MM.1S (cell line): Measurements from ENCODE around the gene JADE2.

Experiments
- DNase-seq: peaks from one replicate; pipeline ENCODE4 v3.0.0-alpha.2; 2015
- H2AFZ ChIP-seq: fragments of 300-600 bp; sonication (generic); 2 replicates; pipeline ENCODE4 v1.6.0; 2016; ENCODE audit warnings: antibody characterized with exemption, low read length
- H3F3A ChIP-seq: fragments of 300-600 bp; sonication (generic); 2 replicates; pipeline ENCODE4 v1.6.1; 2016; ENCODE audit warnings: mild to moderate bottlenecking, antibody characterized with exemption, low read length, moderate library complexity, mixed read lengths; ENCODE audit not compliant: insufficient read depth
- H3K27ac ChIP-seq: fragments of 300-600 bp; sonication (generic); 2 replicates; pipeline ENCODE4 v1.5.1; 2016; ENCODE audit warnings: mild to moderate bottlenecking, low read length
- H3K27me3 ChIP-seq: fragments of 300-600 bp; sonication (generic); replicated peaks from 2 replicates; pipeline ENCODE4 v1.6.0; 2016; ENCODE audit warnings: low read length; ENCODE audit not compliant: insufficient read depth
- H3K36me3 ChIP-seq: fragments of 300-600 bp; sonication (generic); replicated peaks from 2 replicates; pipeline ENCODE4 v1.6.1; 2016; ENCODE audit warnings: mild to moderate bottlenecking, low read length, mixed read lengths; ENCODE audit not compliant: insufficient read depth
- H3K4me1 ChIP-seq: fragments of 300-600 bp; sonication (generic); 2 replicates; pipeline ENCODE4 v1.6.1; 2016; ENCODE audit warnings: low read length, mixed read lengths
- H3K4me2 ChIP-seq: fragments of 300-600 bp; sonication (generic); 2 replicates; pipeline ENCODE4 v1.6.0; 2016; ENCODE audit warnings: low read depth, low read length
- H3K4me3 ChIP-seq: fragments of 300-600 bp; sonication (generic); 2 replicates; pipeline ENCODE4 v1.5.1; 2016; ENCODE audit warnings: low read length, mixed read lengths
- H3K79me2 ChIP-seq: fragments of 300-600 bp; sonication (generic); 2 replicates; pipeline ENCODE4 v1.6.1; 2016; ENCODE audit warnings: mixed run types, low read length, mixed read lengths
- H3K9ac ChIP-seq: fragments of 300-600 bp; sonication (generic); 2 replicates; pipeline ENCODE4 v1.6.1; 2016; ENCODE audit warnings: low read length, mixed read lengths
- H3K9me2 ChIP-seq: fragments of 300-600 bp; sonication (generic); replicated peaks from 2 replicates; pipeline ENCODE4 v1.6.1; 2016; ENCODE audit warnings: mild to moderate bottlenecking, low read length, mixed read lengths; ENCODE audit not compliant: insufficient read depth
- H3K9me3 ChIP-seq: fragments of 300-600 bp; sonication (generic); replicated peaks from 2 replicates; pipeline ENCODE4 v1.6.1; 2016; ENCODE audit warnings: mild to moderate bottlenecking, low read length, mixed read lengths; ENCODE audit not compliant: insufficient read depth
- H4K20me1 ChIP-seq: fragments of 300-600 bp; sonication (generic); 2 replicates; pipeline ENCODE4 v1.6.1; 2016; ENCODE audit warnings: mild to moderate bottlenecking, low read length, moderate library complexity, mixed read lengths; ENCODE audit not compliant: insufficient read depth
- EZH2 ChIP-seq: fragments of 300-600 bp; sonication (generic); optimal IDR thresholded peaks from 2 replicates; pipeline ENCODE3; 2017; ENCODE audit warnings: low read depth, mild to moderate bottlenecking, antibody characterized with exemption, low read length, mixed read lengths
- EZH2phosphoT487 ChIP-seq: fragments of 300-600 bp; sonication (generic); IDR thresholded peaks from 2 replicates; pipeline ENCODE4 v1.6.1; 2018; ENCODE audit warnings: antibody characterized with exemption, low read length
- TF ChIP-seq, protein P1 (sequence below): fragments of 300-600 bp; sonication (generic); IDR thresholded peaks from 2 replicates; pipeline ENCODE4 v1.5.1; 2016; ENCODE audit warnings: antibody characterized with exemption, low read length, mixed read lengths

Gene JADE2

DNA sequence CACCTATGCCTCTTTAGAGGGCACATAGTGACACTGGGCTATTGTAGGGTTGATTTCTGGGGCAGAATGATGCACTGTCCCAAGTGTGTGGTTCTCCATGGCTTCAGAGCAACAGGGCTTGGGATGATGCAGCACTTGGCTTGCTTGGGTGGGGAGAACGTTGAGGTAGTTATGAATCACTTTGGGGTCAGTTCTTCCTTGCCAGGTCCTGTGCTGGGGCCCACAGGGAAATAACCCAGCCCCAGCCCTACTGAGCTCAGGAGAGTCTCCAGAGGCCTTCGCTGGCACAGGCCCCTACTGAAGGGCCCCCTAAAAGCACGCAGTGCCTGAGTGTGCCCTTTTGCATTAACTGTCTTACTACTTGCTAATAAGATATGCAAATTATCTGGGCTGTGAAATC, 24.2 kb downstream of the JADE2 start:
- Histone ChIP-seq H2AFZ (no peak overlapping the region), H3K4me1 (no peaks in the 10 kb centered on the region), H3K9ac (no peak overlapping the region), H4K20me1 (no peaks in the 10 kb centered on the region), H3F3A (no peaks in the 10 kb centered on the region), H3K27me3 (no peaks in the 10 kb centered on the region), H3K79me2 (no peaks in the 10 kb centered on the region), H3K36me3 (no peaks in the 10 kb centered on the region), H3K9me2 (no peaks in the 10 kb centered on the region), H3K4me3 (no peak overlapping the region), H3K27ac (no peak overlapping the region), H3K9me3 (no peaks in the 10 kb centered on the region), H3K4me2 (no peak overlapping the region)
- DNase-seq, result no peak
- no peak for TF ChIP-seq EZH2phosphoT487
- TF ChIP-seq, protein P1, sequence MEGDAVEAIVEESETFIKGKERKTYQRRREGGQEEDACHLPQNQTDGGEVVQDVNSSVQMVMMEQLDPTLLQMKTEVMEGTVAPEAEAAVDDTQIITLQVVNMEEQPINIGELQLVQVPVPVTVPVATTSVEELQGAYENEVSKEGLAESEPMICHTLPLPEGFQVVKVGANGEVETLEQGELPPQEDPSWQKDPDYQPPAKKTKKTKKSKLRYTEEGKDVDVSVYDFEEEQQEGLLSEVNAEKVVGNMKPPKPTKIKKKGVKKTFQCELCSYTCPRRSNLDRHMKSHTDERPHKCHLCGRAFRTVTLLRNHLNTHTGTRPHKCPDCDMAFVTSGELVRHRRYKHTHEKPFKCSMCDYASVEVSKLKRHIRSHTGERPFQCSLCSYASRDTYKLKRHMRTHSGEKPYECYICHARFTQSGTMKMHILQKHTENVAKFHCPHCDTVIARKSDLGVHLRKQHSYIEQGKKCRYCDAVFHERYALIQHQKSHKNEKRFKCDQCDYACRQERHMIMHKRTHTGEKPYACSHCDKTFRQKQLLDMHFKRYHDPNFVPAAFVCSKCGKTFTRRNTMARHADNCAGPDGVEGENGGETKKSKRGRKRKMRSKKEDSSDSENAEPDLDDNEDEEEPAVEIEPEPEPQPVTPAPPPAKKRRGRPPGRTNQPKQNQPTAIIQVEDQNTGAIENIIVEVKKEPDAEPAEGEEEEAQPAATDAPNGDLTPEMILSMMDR, result no peak
- no peak for TF ChIP-seq EZH2

DNA sequence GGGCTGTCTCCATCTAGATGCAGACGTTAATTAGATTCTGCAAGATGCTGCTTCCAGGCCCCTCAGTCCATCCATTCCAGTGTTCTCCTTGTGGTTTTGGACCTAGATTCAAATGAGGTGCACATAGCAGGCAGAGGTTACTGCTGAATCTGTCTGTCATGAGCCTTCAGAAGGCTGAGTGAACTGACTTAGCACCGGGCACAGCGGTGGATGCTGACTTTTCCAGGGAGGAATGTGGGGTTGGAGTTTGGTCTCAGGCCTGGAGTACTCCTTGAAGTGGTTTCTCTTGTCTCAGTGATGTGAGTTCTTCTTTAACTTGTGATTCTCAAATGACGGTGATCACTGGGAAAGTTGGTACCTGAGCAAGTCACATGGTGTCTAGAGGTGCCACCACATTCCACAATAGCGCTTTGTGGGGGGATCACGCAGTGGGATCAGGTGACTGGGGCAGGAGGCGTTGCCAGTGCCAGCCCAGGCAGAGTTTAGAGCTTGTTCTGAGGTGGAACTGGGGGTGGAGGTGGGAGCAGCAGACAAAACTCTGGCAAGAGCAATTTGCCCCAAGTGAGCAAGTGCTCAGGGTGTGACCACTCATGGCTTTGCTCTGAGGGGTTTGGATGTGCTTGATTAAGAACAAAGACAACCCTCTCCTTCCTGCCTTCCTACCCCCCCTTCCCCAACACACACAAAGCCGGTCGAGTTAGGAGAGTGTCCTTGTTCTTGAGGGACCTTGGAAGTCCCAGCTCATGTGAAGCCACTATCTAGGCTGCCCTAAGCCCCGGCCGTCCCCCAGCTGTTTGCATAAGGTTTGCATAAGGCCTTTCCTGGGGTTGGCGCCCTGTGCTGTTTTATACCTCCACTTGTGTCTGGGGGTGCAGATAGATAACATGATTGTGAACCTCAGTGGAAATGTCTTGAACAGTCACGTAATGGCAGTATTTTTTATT, 25.1 kb downstream of the JADE2 start:
- no peaks in the 10 kb centered on the region for H3K36me3 ChIP-seq
- no peaks in the 10 kb centered on the region for H3K4me1 ChIP-seq
- H3K27me3 ChIP-seq, result no peaks in the 10 kb centered on the region
- no peaks in the 10 kb centered on the region for H3K79me2 ChIP-seq
- H3K4me3 ChIP-seq, result no peak overlapping the region
- no peak for DNase-seq
- H3K9ac ChIP-seq, result no peak overlapping the region
- H3K9me3 ChIP-seq, result no peaks in the 10 kb centered on the region
- no peaks in the 10 kb centered on the region for H3K9me2 ChIP-seq
- H4K20me1 ChIP-seq, result no peaks in the 10 kb centered on the region
- H3K4me2 ChIP-seq, result no peak overlapping the region
- no peak overlapping the region for H2AFZ ChIP-seq
- TF ChIP-seq EZH2 (no peak), EZH2phosphoT487 (no peak)
- TF ChIP-seq, protein P1, result no peak
- H3F3A ChIP-seq, result no peaks in the 10 kb centered on the region
- no peak overlapping the region for H3K27ac ChIP-seq

DNA sequence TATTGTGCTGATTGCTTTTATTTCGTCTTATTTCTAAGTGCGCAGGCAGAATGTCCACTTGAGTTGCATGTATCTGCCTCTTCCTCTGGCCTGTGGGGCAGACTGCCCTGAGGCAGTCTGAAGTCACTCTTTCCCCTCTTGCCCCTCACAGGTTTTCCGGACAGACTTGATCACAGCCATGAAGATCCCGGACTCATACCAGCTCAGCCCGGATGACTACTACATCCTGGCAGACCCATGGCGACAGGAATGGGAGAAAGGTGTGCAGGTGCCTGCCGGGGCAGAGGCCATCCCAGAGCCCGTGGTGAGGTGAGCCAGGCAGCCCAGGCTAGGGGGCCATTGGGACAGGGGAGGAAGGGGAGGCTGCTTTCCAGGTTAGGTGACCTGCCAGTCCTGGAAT, 26.4 kb downstream of the JADE2 start:
- Histone ChIP-seq H3K27ac (no peak overlapping the region), H2AFZ (no peak overlapping the region), H3K27me3 (no peaks in the 10 kb centered on the region), H3K9ac (no peak overlapping the region), H3K4me2 (no peak overlapping the region), H3K9me3 (no peaks in the 10 kb centered on the region), H3K9me2 (no peaks in the 10 kb centered on the region), H3K36me3 (no peaks in the 10 kb centered on the region), H3K4me1 (no peaks in the 10 kb centered on the region), H4K20me1 (no peaks in the 10 kb centered on the region), H3K4me3 (no peak overlapping the region), H3K79me2 (no peaks in the 10 kb centered on the region), H3F3A (no peaks in the 10 kb centered on the region)
- TF ChIP-seq EZH2 (no peak), EZH2phosphoT487 (no peak)
- TF ChIP-seq, protein P1, result no peak
- DNase-seq, result no peak
